GM19468 (cell line): ENCODE results near the gene GPR142.

Experiments used
- ATAC-seq: cut with Tn5 transposase; IDR thresholded peaks from one replicate; pipeline ENCODE4 v1.9.1; 2021; ENCODE audit warnings: mild to moderate bottlenecking, moderate library complexity, moderate number of reproducible peaks; ENCODE audit not compliant: unreplicated experiment; ENCODE audit errors: extremely low read depth

Gene GPR142

DNA sequence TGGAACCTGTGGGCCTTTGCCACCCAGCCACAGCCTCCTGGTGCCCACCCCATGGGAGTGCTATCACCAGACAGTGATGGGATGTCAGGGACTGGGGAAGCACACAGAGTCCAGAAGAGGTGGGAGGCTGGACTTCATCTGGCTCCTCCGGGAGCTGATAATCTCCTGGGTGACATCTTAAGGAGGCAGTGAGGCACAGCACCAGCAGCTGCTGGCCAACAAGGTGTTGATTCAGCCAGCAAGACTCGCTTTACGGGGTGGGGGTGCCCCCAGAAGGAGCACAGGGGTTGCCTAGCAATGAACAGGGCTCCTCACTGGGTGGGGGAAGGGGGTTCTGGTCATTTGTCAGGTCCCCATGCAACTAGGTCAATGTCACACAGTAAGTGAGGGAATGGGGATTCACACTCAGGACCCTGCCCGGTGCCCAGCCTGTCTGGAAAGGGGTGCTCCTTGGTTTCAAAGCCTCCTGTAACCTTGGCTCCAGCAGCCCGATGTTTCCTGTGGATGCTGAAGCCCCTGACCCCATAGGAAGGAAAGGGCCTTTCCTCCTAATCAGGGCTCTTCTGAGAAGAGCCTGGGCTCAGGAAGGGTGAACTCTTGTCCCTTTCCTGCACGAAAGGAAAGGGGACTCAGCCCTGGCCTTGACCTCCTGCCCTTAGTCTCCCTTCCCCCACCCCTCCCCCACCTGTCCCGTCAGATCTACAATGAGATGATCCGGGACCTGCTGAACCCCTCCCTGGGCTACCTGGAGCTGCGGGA, 23.6 kb upstream of the GPR142 start:
- ATAC-seq, result no peak

DNA sequence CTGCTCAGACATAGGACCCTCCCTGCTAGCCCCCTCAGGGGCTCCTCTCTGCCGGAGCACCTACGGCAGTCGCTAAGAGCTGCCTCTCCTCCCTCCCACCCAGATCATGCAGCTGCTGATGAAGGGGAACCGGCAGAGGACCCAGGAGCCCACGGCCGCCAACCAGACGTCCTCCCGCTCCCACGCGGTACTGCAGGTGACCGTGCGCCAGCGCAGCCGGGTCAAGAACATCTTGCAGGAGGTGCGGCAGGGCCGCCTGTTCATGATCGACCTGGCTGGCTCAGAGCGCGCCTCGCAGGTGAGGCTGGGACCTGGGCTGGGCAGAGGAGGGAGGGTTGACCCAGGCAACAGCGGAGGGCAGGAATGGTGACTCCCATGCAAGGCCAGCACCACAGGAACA, 22.6 kb upstream of the GPR142 start:
- ATAC-seq, result no peak

DNA sequence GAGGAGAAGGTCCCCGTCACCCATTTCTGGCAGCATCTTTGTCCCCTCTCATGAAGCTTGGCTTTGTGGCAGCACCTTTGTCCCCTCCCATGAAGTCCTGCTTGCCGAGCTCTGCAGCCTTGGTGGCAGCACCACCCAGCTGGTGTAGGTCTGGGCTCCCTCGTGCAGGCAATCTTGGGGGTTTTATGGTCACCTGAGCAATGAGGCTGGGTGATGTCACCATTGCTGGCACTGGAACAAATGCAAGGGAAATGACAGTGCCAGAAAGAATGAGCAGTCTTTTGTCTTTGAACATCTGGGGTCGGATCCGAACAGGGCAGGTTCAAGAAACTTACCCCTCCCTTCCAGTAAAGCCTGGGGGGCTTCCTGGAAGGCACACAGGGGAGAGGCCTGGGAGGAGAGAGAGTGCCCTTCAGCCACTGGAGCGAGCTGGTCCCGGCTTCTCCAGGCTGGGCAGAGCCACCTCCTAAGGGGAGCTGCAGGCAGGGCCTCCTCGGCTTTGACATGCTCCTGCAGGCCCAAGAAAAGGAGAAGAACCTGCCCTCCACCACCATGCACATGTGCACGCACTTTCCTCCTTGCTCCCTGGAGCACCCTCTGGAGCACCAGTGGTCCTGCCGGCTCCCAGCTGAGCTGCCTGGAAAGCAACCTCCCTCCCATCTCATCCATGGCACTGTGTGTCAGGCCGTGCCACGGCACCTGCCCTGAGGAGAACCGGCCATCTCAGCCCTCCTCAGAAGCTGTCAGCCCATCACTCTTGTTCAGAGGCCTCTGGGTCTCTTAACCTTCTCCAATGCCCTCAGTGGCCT, 21.7 kb upstream of the GPR142 start:
- ATAC-seq, result no peak

- no peak for ATAC-seq
Observed at GRCh38 chr17:74347646-74348045, 19.7 kb upstream of the GPR142 start.

- ATAC-seq, result no peak
Observed at GRCh38 chr17:74349120-74349519, 18.2 kb upstream of the GPR142 start.

GRCh38 chr17:74350486-74350885, 16.8 kb upstream of the GPR142 start:
- ATAC-seq, result no peak

GRCh38 chr17:74351552-74352210, 15.6 kb upstream of the GPR142 start:
- no peak for ATAC-seq

GRCh38 chr17:74353446-74354060, 13.8 kb upstream of the GPR142 start:
- ATAC-seq, result no peak

DNA sequence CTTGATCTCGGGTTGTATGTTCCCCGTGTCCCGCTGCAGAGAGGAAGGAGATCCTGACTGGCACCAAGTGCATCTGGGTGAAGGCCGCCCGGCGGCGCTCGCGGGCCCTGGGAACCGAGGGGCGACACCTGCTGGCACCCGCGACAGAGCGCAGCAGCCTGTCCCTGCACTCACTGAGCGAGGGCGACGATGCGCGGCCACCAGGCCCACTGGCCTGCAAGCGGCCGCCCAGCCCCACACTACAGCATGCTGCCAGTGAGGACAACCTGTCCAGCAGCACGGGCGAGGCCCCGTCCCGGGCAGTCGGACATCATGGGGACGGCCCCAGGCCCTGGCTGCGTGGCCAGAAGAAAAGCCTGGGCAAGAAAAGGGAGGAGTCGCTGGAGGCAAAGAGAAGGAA, 13.2 kb upstream of the GPR142 start:
- ATAC-seq, result no peak

DNA sequence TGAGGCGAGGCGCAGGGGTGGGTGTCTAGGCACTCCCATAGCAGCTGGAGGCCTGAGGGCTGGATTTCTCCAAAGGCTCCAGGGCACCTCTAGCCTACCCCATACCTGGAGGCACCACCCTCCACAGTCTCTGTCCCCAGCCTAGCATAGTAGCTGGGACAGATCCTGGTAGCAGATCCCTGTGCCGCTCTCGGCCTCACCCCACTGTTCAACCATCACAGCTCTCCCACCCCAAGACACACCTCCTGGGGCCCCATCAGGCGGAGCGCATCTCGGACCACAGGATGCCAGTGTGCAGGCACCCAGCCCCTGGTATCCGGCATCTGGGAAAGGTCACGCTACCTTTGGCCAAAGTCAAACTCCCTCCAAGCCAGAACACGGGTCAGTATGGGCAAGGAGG, 12.7 kb upstream of the GPR142 start:
- no peak for ATAC-seq

DNA sequence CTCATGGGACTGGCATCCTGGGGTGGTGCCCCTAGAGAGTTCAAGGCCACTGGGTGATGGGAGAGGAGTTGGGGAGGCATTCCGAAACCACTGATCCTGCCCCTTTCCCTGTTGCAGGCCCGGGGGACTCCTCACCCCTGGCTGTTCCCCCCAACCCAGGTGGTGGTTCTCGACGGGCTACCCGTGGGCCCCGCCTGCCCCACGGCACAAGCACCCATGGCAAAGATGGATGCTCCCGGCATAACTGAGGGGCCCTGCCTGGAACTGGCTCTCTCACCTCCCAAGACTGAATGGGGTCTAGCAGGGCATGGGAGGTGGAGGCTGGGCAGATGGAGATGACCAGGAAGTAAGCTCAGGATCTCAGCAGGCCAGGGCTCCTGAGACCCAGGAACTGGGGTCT, 12.2 kb upstream of the GPR142 start:
- ATAC-seq, result no peak

GRCh38 chr17:74356646-74357465, 10.4 kb upstream of the GPR142 start:
- ATAC-seq, result no peak

DNA sequence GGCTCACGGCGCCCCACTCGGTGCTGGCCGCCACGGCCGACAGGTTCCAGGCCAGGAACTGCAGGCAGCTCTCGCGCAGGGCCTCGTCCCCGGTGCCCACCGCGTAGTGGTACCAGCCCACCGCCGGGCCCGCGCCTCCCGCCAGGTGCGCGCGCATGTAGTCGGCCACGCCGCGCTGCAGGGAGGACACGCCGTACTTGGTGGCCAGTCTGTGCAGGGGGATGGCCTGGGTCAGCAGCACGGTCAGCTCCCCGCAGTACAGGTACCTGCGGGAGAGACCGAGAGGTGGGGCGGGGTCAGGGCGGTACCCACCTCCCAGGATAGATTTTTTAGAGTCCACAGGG, 9.9 kb upstream of the GPR142 start:
- ATAC-seq, result no peak

DNA sequence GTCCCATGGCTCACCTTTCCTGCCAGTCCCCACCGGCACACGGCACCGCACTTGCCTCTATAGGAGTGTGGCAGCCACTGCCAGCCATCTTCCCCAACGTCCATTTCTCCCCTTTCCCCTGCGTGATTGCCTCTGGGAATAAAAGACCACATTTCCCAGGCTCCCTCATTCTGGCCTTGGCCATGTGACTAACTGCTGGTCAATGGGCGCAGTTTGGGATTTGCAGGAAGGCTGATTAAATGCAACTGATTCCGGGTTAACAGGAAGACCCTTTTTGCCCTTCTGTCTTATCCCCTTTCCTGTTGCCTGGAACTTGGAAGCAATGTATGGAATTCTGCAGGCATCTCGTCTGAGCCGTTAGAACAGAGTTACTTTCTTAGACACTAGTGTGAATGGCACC, 8.6 kb upstream of the GPR142 start:
- ATAC-seq, result no peak

DNA sequence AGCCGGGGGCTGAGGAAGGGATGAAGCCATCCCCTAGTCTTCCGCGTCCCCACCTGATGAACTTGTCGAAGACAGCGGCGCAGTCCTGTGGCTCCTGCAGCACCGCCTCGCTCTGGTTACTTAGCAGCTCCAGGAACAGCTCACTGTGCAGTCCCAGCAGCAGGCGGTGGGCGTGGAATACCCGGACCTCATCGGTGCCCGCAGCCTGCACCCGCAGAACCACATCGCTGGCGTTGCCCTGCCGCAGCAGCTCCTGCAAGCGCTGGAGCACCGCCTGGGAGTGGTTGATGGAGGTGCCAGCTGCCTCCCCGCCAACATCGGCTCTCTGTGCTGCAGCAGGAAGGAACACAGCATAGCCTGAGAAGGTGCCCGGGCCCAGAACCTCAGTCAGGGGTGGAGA, 7.4 kb upstream of the GPR142 start:
- ATAC-seq, result no peak

GRCh38 chr17:74360899-74361229, 6.4 kb upstream of the GPR142 start:
- no peak for ATAC-seq

GRCh38 chr17:74361230-74362068, 5.9 kb upstream of the GPR142 start, which contains the start of gene BTBD17:
BTBD17 (minus strand) TSS chr17:74361868; CDS start chr17:74361819, 49 bp downstream.
- ATAC-seq, result no peak

GRCh38 chr17:74362069-74362405, 5.3 kb upstream of the GPR142 start:
- ATAC-seq, result no peak

- no peak for ATAC-seq
Observed at GRCh38 chr17:74362810-74363498, 4.4 kb upstream of the GPR142 start.
